Duodenal mucosa (tissue), 2 donors: Measurements from ENCODE around the gene GINS2.

Experiments
- H3K27ac ChIP-seq: one replicate; pipeline ENCODE4 v1.7.0; 2013; ENCODE audit warnings: low read depth, low read length
- H3K27me3 ChIP-seq, 2 donors: one replicate each; pipeline ENCODE4 v1.7.0; 2013; ENCODE audit warnings: low read length in 2 of 2, control low read depth in 1 of 2; ENCODE audit not compliant: insufficient read depth in 2 of 2, control insufficient read depth in 1 of 2
- H3K36me3 ChIP-seq, 2 donors: one replicate each; pipeline ENCODE4 v1.7.0; 2013; ENCODE audit warnings: low read length in 2 of 2, control low read depth in 1 of 2; ENCODE audit not compliant: insufficient read depth in 2 of 2, control insufficient read depth in 1 of 2
- H3K4me1 ChIP-seq, 2 donors: one replicate each; pipeline ENCODE4 v1.7.0; 2013; ENCODE audit warnings: low read length in 2 of 2, control low read depth in 1 of 2; ENCODE audit not compliant: insufficient read depth in 2 of 2, control insufficient read depth in 1 of 2
- H3K4me3 ChIP-seq, 2 donors: one replicate each; pipeline ENCODE4 v1.7.0; 2013; ENCODE audit warnings: low read length in 2 of 2, low read depth in 1 of 2
- H3K9ac ChIP-seq, 2 donors: one replicate each; pipeline ENCODE4 v1.7.0; 2013; ENCODE audit warnings: low read length in 2 of 2, low read depth in 1 of 2
- H3K9me3 ChIP-seq, 2 donors: one replicate each; pipeline ENCODE4 v1.7.0; 2013; ENCODE audit warnings: low read length in 2 of 2, control low read depth in 1 of 2; ENCODE audit not compliant: control insufficient read depth in 1 of 2

The GINS2 gene

DNA sequence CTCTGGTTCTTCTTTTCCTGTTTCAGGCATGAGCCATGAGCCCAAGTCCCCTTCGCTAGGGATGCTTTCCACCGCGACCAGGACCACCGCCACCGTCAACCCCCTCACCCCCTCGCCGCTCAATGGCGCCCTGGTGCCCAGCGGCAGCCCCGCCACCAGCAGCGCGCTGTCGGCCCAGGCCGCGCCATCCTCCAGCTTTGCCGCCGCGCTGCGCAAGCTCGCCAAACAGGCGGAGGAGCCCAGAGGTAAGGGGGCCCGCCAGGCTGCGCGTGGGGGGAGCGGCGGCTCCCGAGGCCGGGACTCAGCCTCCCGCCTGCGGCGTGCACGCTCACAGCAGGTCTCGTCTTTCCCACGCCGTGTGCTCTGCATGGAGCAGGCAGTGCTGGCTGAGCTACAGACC is 54.9 kb downstream of the GINS2 start:
- Histone ChIP-seq H3K36me3 (peaks cover 0 to 25% of the 10 kb centered on the region in 2 donors), H3K27me3 (no peaks in the 10 kb centered on the region), H3K4me1 (peaks cover 0 to 2% of the 10 kb centered on the region in 2 donors)

DNA sequence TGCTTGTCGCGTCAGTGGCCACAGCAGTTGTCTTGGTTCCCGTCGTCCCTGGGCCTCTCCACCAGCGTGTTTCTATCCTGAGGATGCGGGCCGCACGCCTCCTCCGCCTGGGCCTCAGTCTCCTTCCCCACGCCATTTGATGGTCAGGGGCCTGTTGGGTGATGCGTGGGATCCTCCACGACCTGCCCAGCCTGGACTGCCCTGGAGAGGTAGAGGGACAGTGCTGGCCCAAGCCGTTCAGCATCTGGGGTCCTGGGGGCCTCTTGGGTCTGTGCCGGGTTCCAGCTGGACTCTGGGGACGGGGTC is 55.4 kb downstream of the GINS2 start:
- no peak overlapping the region for H3K27ac ChIP-seq
- H3K4me1 ChIP-seq, result no peaks in the 10 kb centered on the region
- peaks cover 0 to 25% of the 10 kb centered on the region in 2 donors for H3K36me3 ChIP-seq
- no peak overlapping the region for H3K4me3 ChIP-seq
- no peak overlapping the region for H3K9ac ChIP-seq
- peaks cover 5 to 8% of the 10 kb centered on the region in 2 donors for H3K9me3 ChIP-seq
- H3K27me3 ChIP-seq, result no peaks in the 10 kb centered on the region

More for the DNA sequence above, 54.9 kb downstream of the GINS2 start:
- peaks cover 5 to 8% of the 10 kb centered on the region in 2 donors for H3K9me3 ChIP-seq
- H3K27ac ChIP-seq, result no peak overlapping the region
- no peak overlapping the region for H3K9ac ChIP-seq
- H3K4me3 ChIP-seq, result no peak overlapping the region

GRCh38 chr16:85632709-85633437 is 55.9 kb downstream of the GINS2 start:
- Histone ChIP-seq H3K27ac (no peak overlapping the region), H3K9me3 (peaks cover 5 to 8% of the 10 kb centered on the region in 2 donors), H3K4me1 (no peaks in the 10 kb centered on the region)

DNA sequence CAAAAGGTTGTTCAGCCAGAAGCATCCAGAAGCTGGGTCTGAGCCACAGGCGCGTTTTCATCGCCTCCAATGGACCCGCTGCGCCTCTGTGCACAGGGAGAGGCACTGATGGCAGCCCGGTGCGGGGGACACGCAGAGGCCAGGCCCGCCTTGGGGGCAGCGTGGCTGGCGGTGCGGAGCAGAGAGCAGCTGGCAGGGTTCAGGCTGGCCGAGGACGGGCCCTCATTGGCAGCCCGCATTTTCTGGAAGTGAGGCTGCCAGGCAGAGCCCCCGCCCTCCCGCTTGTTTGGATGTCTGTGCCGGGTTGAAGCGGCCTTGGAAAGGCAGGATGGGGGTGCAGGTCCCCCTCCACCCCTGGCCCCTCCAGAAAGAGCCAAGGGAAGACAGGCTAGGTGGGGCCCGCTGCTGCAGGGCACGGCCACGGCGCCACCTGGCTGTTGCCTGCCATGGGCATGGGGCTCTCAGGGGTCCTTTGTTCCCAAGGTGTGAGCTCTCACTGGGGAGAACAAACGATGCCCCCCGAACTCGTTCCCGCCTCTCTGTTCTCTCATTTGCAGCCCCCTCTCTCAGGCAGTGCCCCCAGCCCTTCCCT is 56.9 kb downstream of the GINS2 start:
- no peak overlapping the region for H3K9ac ChIP-seq
- no peaks in the 10 kb centered on the region for H3K27me3 ChIP-seq
- H3K4me3 ChIP-seq, result no peak overlapping the region
- H3K4me1 ChIP-seq, result no peaks in the 10 kb centered on the region
- no peak overlapping the region for H3K27ac ChIP-seq
- peaks cover 5 to 8% of the 10 kb centered on the region in 2 donors for H3K9me3 ChIP-seq
- peaks cover 0 to 21% of the 10 kb centered on the region in 2 donors for H3K36me3 ChIP-seq

More at GRCh38 chr16:85632709-85633437, 55.9 kb downstream of the GINS2 start:
- Histone ChIP-seq H3K9ac (no peak overlapping the region), H3K4me3 (no peak overlapping the region), H3K27me3 (no peaks in the 10 kb centered on the region), H3K36me3 (peaks cover 0 to 25% of the 10 kb centered on the region in 2 donors)

DNA sequence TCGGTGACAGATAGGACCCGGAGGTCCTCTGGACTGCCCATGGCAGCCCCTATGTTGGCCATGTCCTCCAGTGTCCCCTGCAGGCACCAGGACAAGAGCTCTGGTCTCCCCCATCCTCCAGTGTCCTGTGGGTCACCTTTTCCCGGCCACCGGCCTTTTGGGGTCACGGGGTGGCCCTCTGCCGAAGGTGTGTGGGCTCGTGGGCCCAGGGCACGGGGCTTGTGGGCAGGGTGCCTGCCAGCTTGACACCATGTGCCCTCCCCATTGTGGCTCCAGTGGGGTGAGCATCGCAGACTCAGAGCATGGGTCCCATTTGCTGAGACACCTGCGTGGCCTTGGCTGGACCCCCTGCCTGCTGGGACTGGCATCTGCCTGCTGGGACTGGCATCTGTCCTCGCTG is 57.5 kb downstream of the GINS2 start:
- Histone ChIP-seq H3K4me1 (peaks cover 5 to 6% of the 10 kb centered on the region in 2 donors), H3K9ac (no peak overlapping the region), H3K27ac (no peak overlapping the region), H3K4me3 (no peak overlapping the region), H3K9me3 (peaks cover 5 to 8% of the 10 kb centered on the region in 2 donors), H3K36me3 (peaks cover 0 to 21% of the 10 kb centered on the region in 2 donors), H3K27me3 (no peaks in the 10 kb centered on the region)

GRCh38 chr16:85629853-85630252 is 58.9 kb downstream of the GINS2 start:
- Histone ChIP-seq H3K4me3 (no peak overlapping the region), H3K9me3 (peaks cover 5 to 8% of the 10 kb centered on the region in 2 donors), H3K36me3 (peaks cover 0 to 16% of the 10 kb centered on the region in 2 donors), H3K9ac (no peak overlapping the region), H3K27me3 (no peaks in the 10 kb centered on the region), H3K27ac (no peak overlapping the region), H3K4me1 (peaks cover 13 to 16% of the 10 kb centered on the region in 2 donors)

GRCh38 chr16:85629326-85629725 is 59.4 kb downstream of the GINS2 start:
- Histone ChIP-seq H3K9ac (no peak overlapping the region), H3K4me1 (peaks cover 13 to 16% of the 10 kb centered on the region in 2 donors), H3K27ac (no peak overlapping the region), H3K4me3 (no peak overlapping the region), H3K27me3 (no peaks in the 10 kb centered on the region), H3K36me3 (peaks cover 0 to 13% of the 10 kb centered on the region in 2 donors), H3K9me3 (peaks cover 5 to 8% of the 10 kb centered on the region in 2 donors)

GRCh38 chr16:85628645-85629044 is 60.1 kb downstream of the GINS2 start:
- H3K9me3 ChIP-seq, result peaks cover 5 to 8% of the 10 kb centered on the region in 2 donors
- peaks cover 13 to 16% of the 10 kb centered on the region in 2 donors for H3K4me1 ChIP-seq
- H3K36me3 ChIP-seq, result peaks cover 0 to 10% of the 10 kb centered on the region in 2 donors
- no peak overlapping the region for H3K27ac ChIP-seq
- H3K9ac ChIP-seq, result no peak overlapping the region
- no peak overlapping the region for H3K4me3 ChIP-seq
- no peaks in the 10 kb centered on the region for H3K27me3 ChIP-seq

DNA sequence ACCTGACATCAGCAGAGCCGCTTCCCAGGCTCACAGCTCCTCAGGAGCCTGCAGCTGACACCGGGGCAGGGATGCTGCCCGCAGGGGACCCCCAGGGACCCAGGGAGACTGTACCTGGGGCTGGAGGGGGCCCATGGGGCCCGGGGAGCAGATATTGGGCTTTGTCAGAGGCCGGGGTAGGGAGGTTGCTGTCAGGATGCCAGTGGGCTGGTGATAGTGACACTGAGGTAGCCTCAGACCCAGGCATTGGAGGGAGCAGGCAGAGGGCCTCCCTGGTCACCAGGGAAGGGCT is 60.5 kb downstream of the GINS2 start:
- H3K9ac ChIP-seq, result no peak overlapping the region
- H3K4me1 ChIP-seq, result peaks cover 13 to 16% of the 10 kb centered on the region in 2 donors
- H3K9me3 ChIP-seq, result peaks cover 5 to 8% of the 10 kb centered on the region in 2 donors
- H3K27ac ChIP-seq, result no peak overlapping the region
- H3K4me3 ChIP-seq, result no peak overlapping the region
- peaks cover 0 to 10% of the 10 kb centered on the region in 2 donors for H3K36me3 ChIP-seq
- no peaks in the 10 kb centered on the region for H3K27me3 ChIP-seq

- H3K4me1 ChIP-seq, result peaks cover 16% of the 10 kb centered on the region in 2 donors
These were observed 61.1 kb downstream of the GINS2 start for GRCh38 chr16:85627526-85628264.

More at GRCh38 chr16:85627526-85628264, 61.1 kb downstream of the GINS2 start:
- peaks cover 5 to 8% of the 10 kb centered on the region in 2 donors for H3K9me3 ChIP-seq
- H3K27ac ChIP-seq, result no peak overlapping the region
- H3K4me3 ChIP-seq, result no peak overlapping the region
- H3K36me3 ChIP-seq, result peaks cover 0 to 10% of the 10 kb centered on the region in 2 donors
- no peak overlapping the region for H3K9ac ChIP-seq
- H3K27me3 ChIP-seq, result no peaks in the 10 kb centered on the region
